Body of pancreas (tissue), 4 donors: ENCODE data around the gene TBC1D22B. TPM values are rescaled to one million over a fixed set of nuclear protein-coding genes. Genes with fewer than 3 reads are reported as not detected.
"Not testable (repeated sequence)": the region's sequence is repeated elsewhere in the genome, so short reads cannot be mapped to it uniquely, and the experiment has no call there.

ENCODE experiments used
- ATAC-seq: fragments of 150-250 bp; one replicate; pipeline ENCODE4 v1.9.1; 2016
- DNase-seq, 4 donors: peaks; one replicate each; pipeline ENCODE4 v3.0.0-alpha.2; 2019
- H3K27ac ChIP-seq, 4 donors: fragments of 200-600 bp; sonication (generic); 1 replicate in 3 of 4; 2 replicates in 1 of 4; pipeline versions ENCODE4 v1.5.1 to v1.6.1; 2016 to 2019; ENCODE audit warnings: mild to moderate bottlenecking in 1 of 4, mixed read lengths in 1 of 4, moderate library complexity in 1 of 4
- H3K27me3 ChIP-seq, 2 donors: fragments of 200-600 bp; sonication (generic); one replicate each; pipeline ENCODE4 v1.6.0; 2016; ENCODE audit warnings: mild to moderate bottlenecking in 1 of 2
- H3K36me3 ChIP-seq, 2 donors: fragments of 200-600 bp; sonication (generic); replicated peaks in 1 of 2; 2 replicates each; pipeline ENCODE4 v1.5.1; 2016; ENCODE audit warnings: low read depth in 2 of 2; ENCODE audit not compliant: insufficient read depth in 1 of 2
- H3K4me1 ChIP-seq: fragments of 200-600 bp; sonication (generic); one replicate; pipeline ENCODE4 v1.6.0; 2016
- H3K4me3 ChIP-seq, 2 donors: fragments of 200-600 bp; sonication (generic); 1 replicate in 1 of 2; 2 replicates in 1 of 2; pipeline ENCODE4 v1.5.1; 2016 to 2019
- H3K9me3 ChIP-seq, 3 donors: fragments of 200-600 bp; sonication (generic); 1 replicate in 2 of 3; 2 replicates in 1 of 3; pipeline ENCODE4 v1.5.1; 2016
- CTCF ChIP-seq, 7 experiments: fragments of 450-650 bp in 4 of 7; fragments of 200-600 bp in 3 of 7; sonication (generic) in 3 of 7; IDR thresholded peaks; one replicate each; pipeline ENCODE4 v1.5.1; 2016 to 2019; ENCODE audit warnings: antibody characterized with exemption in 7 of 7
- POLR2A ChIP-seq, 3 donors: fragments of 450-650 bp; IDR thresholded peaks; one replicate each; pipeline ENCODE4 v1.6.1; 2016; ENCODE audit warnings: antibody characterized with exemption in 3 of 3, mild to moderate bottlenecking in 2 of 3
- WGBS, 2 donors: methylation state at CpG; one replicate each; pipeline ENCODE4 v1.1.5; 2017; 5-methylcytosine and 5-hydroxymethylcytosine counted together
- intact Hi-C: fragments of 100-400 bp; cut with DNase I; formaldehyde crosslinking; loops from one replicate; pipeline ENCODE4 v1.15.1; 2023
- total RNA-seq, 2 donors: library from RNA; depleted of rRNA; stranded (reverse); fragments of >200 nt; gene quantifications; one replicate each; pipeline ENCODE4 v1.1.0, GENCODE V29; 2016

Gene TBC1D22B
- total RNA-seq, 2 donors from 2014 or later: 8.0 to 8.2 TPM

- ATAC-seq (no peak), DNase-seq (no peak)
- WGBS, 2 donors: 89 to 92% methylated on average over 3 of the region's 3 CpGs
- Histone ChIP-seq H3K36me3 (no peaks in the 10 kb centered on the region), H3K27ac (no peak overlapping the region), H3K9me3 (no peaks in the 10 kb centered on the region), H3K4me3 (no peak overlapping the region), H3K4me1 (no peaks in the 10 kb centered on the region), H3K27me3 (no peaks in the 10 kb centered on the region)
- intact Hi-C loops: no loop called here
- TF ChIP-seq CTCF (IDR thresholded peaks at IDR 0.05) (no peak), POLR2A (IDR thresholded peaks at IDR 0.05) (no peak)
These were observed 85.7 kb downstream of the TBC1D22B start for GRCh38 chr6:37343248-37343647.

- Histone ChIP-seq H3K36me3 (no peaks in the 10 kb centered on the region), H3K27ac (no peak overlapping the region), H3K4me1 (no peaks in the 10 kb centered on the region), H3K9me3 (no peaks in the 10 kb centered on the region), H3K4me3 (no peak overlapping the region), H3K27me3 (no peaks in the 10 kb centered on the region)
- ATAC-seq: no peak
- WGBS, 2 donors: 75 to 80% methylated on average over 3 of the region's 3 CpGs
- no peak for DNase-seq
- intact Hi-C loops: no loop called here
- TF ChIP-seq CTCF (IDR thresholded peaks at IDR 0.05) (no peak), POLR2A (IDR thresholded peaks at IDR 0.05) (no peak)
These were observed 86.7 kb downstream of the TBC1D22B start for GRCh38 chr6:37344308-37344707.

- WGBS, 2 donors: 79 to 86% methylated on average over 3 of the region's 3 CpGs
- H3K9me3 ChIP-seq, H3K27me3 ChIP-seq, H3K36me3 ChIP-seq, H3K4me3 ChIP-seq, ATAC-seq, DNase-seq, H3K27ac ChIP-seq, intact Hi-C loops, H3K4me1 ChIP-seq: not testable (repeated sequence)
These were observed 88.2 kb downstream of the TBC1D22B start for GRCh38 chr6:37345804-37346203.

GRCh38 chr6:37347177-37347576 lies 89.6 kb downstream of the TBC1D22B start:
- 85 to 88% methylated on average over 3 of the region's 3 CpGs for WGBS, 2 donors
- DNase-seq: no peak
- Histone ChIP-seq H3K27ac (no peak overlapping the region), H3K36me3 (no peaks in the 10 kb centered on the region), H3K4me3 (no peak overlapping the region), H3K9me3 (no peaks in the 10 kb centered on the region), H3K4me1 (no peaks in the 10 kb centered on the region), H3K27me3 (no peaks in the 10 kb centered on the region)
- ATAC-seq: no peak
- intact Hi-C loops: no loop called here
- TF ChIP-seq CTCF (IDR thresholded peaks at IDR 0.05) (no peak), POLR2A (IDR thresholded peaks at IDR 0.05) (no peak)

GRCh38 chr6:37347670-37348111 lies 90.1 kb downstream of the TBC1D22B start:
- intact Hi-C loops: no loop called here
- H3K27ac ChIP-seq: no peak overlapping the region
- no peaks in the 10 kb centered on the region for H3K36me3 ChIP-seq
- no peaks in the 10 kb centered on the region for H3K4me1 ChIP-seq
- WGBS, 2 donors: 73 to 82% methylated on average over 4 of the region's 4 CpGs
- TF ChIP-seq POLR2A (IDR thresholded peaks at IDR 0.05) (no peak), CTCF (IDR thresholded peaks at IDR 0.05) (no peak)
- no peaks in the 10 kb centered on the region for H3K9me3 ChIP-seq
- no peaks in the 10 kb centered on the region for H3K27me3 ChIP-seq
- DNase-seq (no peak), ATAC-seq (no peak)
- no peak overlapping the region for H3K4me3 ChIP-seq
